Fibroblast of upper back skin (primary cell): ENCODE results near the gene SUPT20HL1.
"Not testable (repeated sequence)": the region's sequence is repeated elsewhere in the genome, so short reads cannot be mapped to it uniquely, and the experiment has no call there.

Experiments used
- DNase-seq: peaks from one replicate; pipeline ENCODE4 v3.0.0-alpha.2; 2013

Gene SUPT20HL1

GRCh38 chrX:24360272-24360671, at the start of gene SUPT20HL1:
TSS of gene SUPT20HL1 (plus strand) at chrX:24360639. CDS start at chrX:24362761, 2,122 bp downstream.
- DNase-seq, result no peak

- not testable (repeated sequence) for DNase-seq
These were observed 49.5 kb upstream of the SUPT20HL1 start for GRCh38 chrX:24310916-24311315.

- not testable (repeated sequence) for DNase-seq
These were observed 48.8 kb upstream of the SUPT20HL1 start for GRCh38 chrX:24311507-24312248.

GRCh38 chrX:24312249-24312607, 48.2 kb upstream of the SUPT20HL1 start:
- not testable (repeated sequence) for DNase-seq

GRCh38 chrX:24314019-24314635, 46.3 kb upstream of the SUPT20HL1 start, which contains the start of gene SUPT20HL2:
TSS of gene SUPT20HL2 (minus strand) at chrX:24314069. CDS start at chrX:24313315, 754 bp downstream.
- no peak for DNase-seq

GRCh38 chrX:24316111-24316510, 44.3 kb upstream of the SUPT20HL1 start:
- DNase-seq, result no peak

- DNase-seq, result no peak
These were observed 42.9 kb upstream of the SUPT20HL1 start for GRCh38 chrX:24317567-24317966.

GRCh38 chrX:24321741-24322395, 38.6 kb upstream of the SUPT20HL1 start:
- DNase-seq, result no peak

GRCh38 chrX:24325231-24325630, 35.2 kb upstream of the SUPT20HL1 start:
- DNase-seq, result no peak

GRCh38 chrX:24332878-24333277, 27.6 kb upstream of the SUPT20HL1 start:
- DNase-seq, result peak; percentile 64

- DNase-seq, result peak; percentile 39
These were observed 27.1 kb upstream of the SUPT20HL1 start for GRCh38 chrX:24333371-24333770.

GRCh38 chrX:24334461-24334860, 26.0 kb upstream of the SUPT20HL1 start:
- DNase-seq, result no peak

GRCh38 chrX:24335871-24336270, 24.6 kb upstream of the SUPT20HL1 start:
- peak; percentile 7 for DNase-seq

GRCh38 chrX:24339911-24340310, 20.5 kb upstream of the SUPT20HL1 start:
- peak; percentile 18 for DNase-seq

GRCh38 chrX:24340501-24340900, 19.9 kb upstream of the SUPT20HL1 start:
- no peak for DNase-seq

- DNase-seq, result peak; percentile 80
These were observed 18.6 kb upstream of the SUPT20HL1 start for GRCh38 chrX:24341795-24342194.

- DNase-seq, result no peak
These were observed 16.7 kb upstream of the SUPT20HL1 start for GRCh38 chrX:24343719-24344118.

GRCh38 chrX:24347881-24348280, 12.6 kb upstream of the SUPT20HL1 start:
- DNase-seq, result no peak

- no peak for DNase-seq
These were observed 10.2 kb upstream of the SUPT20HL1 start for GRCh38 chrX:24350217-24350616.

- DNase-seq, result no peak
These were observed 5.3 kb upstream of the SUPT20HL1 start for GRCh38 chrX:24355095-24355494.

- no peak for DNase-seq
These were observed 3.3 kb upstream of the SUPT20HL1 start for GRCh38 chrX:24357106-24357505.

- not testable (repeated sequence) for DNase-seq
These were observed 1.8 kb downstream of the SUPT20HL1 start for GRCh38 chrX:24362089-24362745.
